Ishikawa (cell line): ENCODE results near the gene ADCY1.

ENCODE experiments used
- CEBPB ChIP-seq: IDR thresholded peaks from 2 replicates; pipeline ENCODE4 v1.6.1; 2012
- CREB1 ChIP-seq: IDR thresholded peaks from 2 replicates; pipeline ENCODE4 v1.6.1; 2012; ENCODE audit warnings: low read depth
- EGR1 ChIP-seq: IDR thresholded peaks from 2 replicates; pipeline ENCODE4 v1.6.1; 2012
- EP300 ChIP-seq: IDR thresholded peaks from 2 replicates; pipeline ENCODE4 v1.6.1; 2012; ENCODE audit warnings: borderline replicate concordance
- FOXM1 ChIP-seq: IDR thresholded peaks from 2 replicates; pipeline ENCODE4 v1.6.1; 2012; ENCODE audit warnings: low read depth, borderline replicate concordance
- NFIC ChIP-seq: IDR thresholded peaks from 2 replicates; pipeline ENCODE4 v1.6.1; 2012
- RAD21 ChIP-seq: IDR thresholded peaks from 2 replicates; pipeline ENCODE4 v1.6.1; 2012; ENCODE audit warnings: low read depth
- REST ChIP-seq: IDR thresholded peaks from 2 replicates; pipeline ENCODE4 v1.6.1; 2012; ENCODE audit warnings: low read depth, mild to moderate bottlenecking
- TAF1 ChIP-seq: IDR thresholded peaks from 2 replicates; pipeline ENCODE4 v1.6.1; 2012; ENCODE audit warnings: low read depth, mild to moderate bottlenecking
- TCF12 ChIP-seq: IDR thresholded peaks from 2 replicates; pipeline ENCODE4 v1.6.1; 2012; ENCODE audit warnings: low read depth
- TEAD4 ChIP-seq: IDR thresholded peaks from 2 replicates; pipeline ENCODE4 v1.6.1; 2012
- USF1 ChIP-seq: IDR thresholded peaks from 2 replicates; pipeline ENCODE4 v1.6.1; 2012
- YY1 ChIP-seq: IDR thresholded peaks from 2 replicates; pipeline ENCODE4 v1.6.1; 2012; ENCODE audit warnings: low read depth
- ZBTB7A ChIP-seq: IDR thresholded peaks from 2 replicates; pipeline ENCODE4 v1.6.1; 2012; ENCODE audit warnings: low read depth

ADCY1 gene

GRCh38 chr7:45670227-45670626 is 96.1 kb downstream of the ADCY1 start:
- TF ChIP-seq RAD21 (no peak), CEBPB (no peak), REST (no peak), ZBTB7A (no peak)

GRCh38 chr7:45670717-45671116 is 96.5 kb downstream of the ADCY1 start:
- TF ChIP-seq FOXM1 = no peak
- TF ChIP-seq TAF1 = no peak
- no peak for TF ChIP-seq NFIC
- no peak for TF ChIP-seq TCF12

- TF ChIP-seq EP300 = no peak
- no peak for TF ChIP-seq CREB1
- TF ChIP-seq RAD21 = no peak
- no peak for TF ChIP-seq YY1
- TF ChIP-seq ZBTB7A = no peak
These were observed 103.2 kb downstream of the ADCY1 start for GRCh38 chr7:45677311-45677900.

GRCh38 chr7:45679516-45679915 is 105.3 kb downstream of the ADCY1 start:
- TF ChIP-seq EP300 = no peak
- no peak for TF ChIP-seq FOXM1
- TF ChIP-seq EGR1 = no peak
- TF ChIP-seq YY1 = no peak
- no peak for TF ChIP-seq TCF12
- no peak for TF ChIP-seq NFIC
- TF ChIP-seq ZBTB7A = no peak
- TF ChIP-seq TEAD4 = no peak
- TF ChIP-seq USF1 = no peak
- TF ChIP-seq RAD21 = no peak
- TF ChIP-seq CEBPB = no peak

GRCh38 chr7:45680776-45681175 is 106.6 kb downstream of the ADCY1 start:
- TF ChIP-seq CREB1 = no peak
- no peak for TF ChIP-seq FOXM1
- TF ChIP-seq TAF1 = no peak
- no peak for TF ChIP-seq TEAD4
- no peak for TF ChIP-seq RAD21
- no peak for TF ChIP-seq EGR1
- TF ChIP-seq USF1 = no peak
- no peak for TF ChIP-seq CEBPB
- TF ChIP-seq EP300 = no peak
- no peak for TF ChIP-seq TCF12
- no peak for TF ChIP-seq NFIC
- no peak for TF ChIP-seq REST
- no peak for TF ChIP-seq YY1
- no peak for TF ChIP-seq ZBTB7A

GRCh38 chr7:45681596-45682357 is 107.6 kb downstream of the ADCY1 start:
- no peak for TF ChIP-seq REST
